Left forelimb (tissue), 1 donor: ENCODE results near the gene CLCN7.

Experiments used
- DNase-seq: peaks from one replicate; pipeline ENCODE4 v3.0.0-alpha.2; 2018; ENCODE audit warnings: low spot score

CLCN7 gene

GRCh38 chr16:1502092-1503004 is 27.5 kb upstream of the CLCN7 start:
- no peak for DNase-seq

GRCh38 chr16:1501630-1502029 is 26.8 kb upstream of the CLCN7 start:
- DNase-seq = no peak

GRCh38 chr16:1500465-1501150 is 25.8 kb upstream of the CLCN7 start:
- no peak for DNase-seq

- no peak for DNase-seq
These were observed 25.1 kb upstream of the CLCN7 start for GRCh38 chr16:1499756-1500464.

GRCh38 chr16:1498899-1499676 is 24.3 kb upstream of the CLCN7 start:
- no peak for DNase-seq

GRCh38 chr16:1497014-1497598 is 22.3 kb upstream of the CLCN7 start:
- DNase-seq = no peak

- DNase-seq = no peak
These were observed 21.6 kb upstream of the CLCN7 start for GRCh38 chr16:1496464-1496863.

GRCh38 chr16:1495889-1496262 is 21.0 kb upstream of the CLCN7 start:
- DNase-seq = no peak

GRCh38 chr16:1495211-1495888 is 20.5 kb upstream of the CLCN7 start:
- DNase-seq = no peak

GRCh38 chr16:1494711-1495110 is 19.9 kb upstream of the CLCN7 start:
- DNase-seq = no peak

- no peak for DNase-seq
These were observed 19.4 kb upstream of the CLCN7 start for GRCh38 chr16:1494129-1494640.

- DNase-seq = no peak
These were observed 18.9 kb upstream of the CLCN7 start for GRCh38 chr16:1493746-1494094.

GRCh38 chr16:1492923-1493745 is 18.3 kb upstream of the CLCN7 start, which contains the start of gene TELO2:
TSS of gene TELO2 (plus strand) at chr16:1493360. CDS start at chr16:1494282, 922 bp downstream.
- DNase-seq = peak; percentile 92

- DNase-seq = peak; percentile 63
These were observed 17.5 kb upstream of the CLCN7 start for GRCh38 chr16:1492082-1492922.

- no peak for DNase-seq
These were observed 16.5 kb upstream of the CLCN7 start for GRCh38 chr16:1491327-1491726.

- DNase-seq = no peak
These were observed 14.2 kb upstream of the CLCN7 start for GRCh38 chr16:1489077-1489476.

- DNase-seq = no peak
These were observed 13.8 kb upstream of the CLCN7 start, which contains the start of gene PTX4 for GRCh38 chr16:1488619-1489018. TSS of gene PTX4 (minus strand) at chr16:1488944. CDS start at chr16:1488909, 35 bp downstream.

- DNase-seq = no peak
These were observed 13.3 kb upstream of the CLCN7 start for GRCh38 chr16:1488054-1488601.
